Panc1 (cell line): ENCODE measurements around the gene ELP1. TPM values are rescaled to one million over a fixed set of nuclear protein-coding genes. Genes with fewer than 3 reads are reported as not detected.

ENCODE experiments used
- ATAC-seq: fragments of 200-7000 bp; cut with Tn5 transposase; 2 replicates; pipeline ENCODE4 v1.9.1; 2020; ENCODE audit warnings: mild to moderate bottlenecking, moderate library complexity
- BruUV-seq: library from RNA; stranded (reverse); fragments of 400-500 nt; replicated peaks from 2 replicates; lab custom pipeline; 2021; lab: Mats Ljungman, UMichigan
- CTCF ChIA-PET: fragments of 300-600 bp; sonication (Branson Sonifier 250); formaldehyde crosslinking; loops from one replicate; lab custom pipeline; 2022; ENCODE audit warnings: antibody characterized with exemption; lab: Charles Lee
- POLR2A ChIA-PET: fragments of 300-600 bp; sonication (Branson Sonifier 250); formaldehyde crosslinking; loops from one replicate; lab custom pipeline; 2022; ENCODE audit warnings: antibody characterized with exemption; lab: Charles Lee
- DNase-seq: peaks from one replicate; pipeline ENCODE4 v3.0.0-alpha.2; 2010; ENCODE audit warnings: low read depth, low spot score
- H3K27ac ChIP-seq: 2 replicates; pipeline ENCODE4 v1.5.1; 2011; ENCODE audit warnings: mild to moderate bottlenecking, low read length, inconsistent platforms
- H3K27me3 ChIP-seq: fragments of 200-500 bp; sonication (Bioruptor generic); 2 replicates; pipeline ENCODE4 v1.6.0; 2014; ENCODE audit warnings: low read length, inconsistent platforms; ENCODE audit not compliant: control insufficient read depth, insufficient read depth
- H3K36me3 ChIP-seq: fragments of 200-500 bp; sonication (Bioruptor generic); 2 replicates; pipeline ENCODE4 v1.5.1; 2014; ENCODE audit warnings: inconsistent platforms, mild to moderate bottlenecking, low read length, moderate library complexity; ENCODE audit not compliant: control insufficient read depth, insufficient read depth
- H3K4me1 ChIP-seq: 2 replicates; pipeline ENCODE4 v1.5.1; 2011; ENCODE audit warnings: inconsistent platforms, mild to moderate bottlenecking, low read length, moderate library complexity; ENCODE audit not compliant: control insufficient read depth, insufficient read depth
- H3K4me3 ChIP-seq, 2 experiments: 2 replicates each; pipeline ENCODE4 v1.5.1; 2011 to 2012; ENCODE audit warnings: low read depth in 2 of 2, low read length in 2 of 2, mild to moderate bottlenecking in 2 of 2, inconsistent platforms in 1 of 2, moderate library complexity in 1 of 2
- H3K9me3 ChIP-seq: fragments of 200-500 bp; sonication (Bioruptor generic); 2 replicates; pipeline ENCODE4 v1.5.1; 2014; ENCODE audit warnings: low read depth, mild to moderate bottlenecking, inconsistent platforms, low read length, moderate library complexity; ENCODE audit not compliant: control insufficient read depth, insufficient read depth
- POLR2AphosphoS5 ChIP-seq: IDR thresholded peaks from 2 replicates; pipeline ENCODE4 v1.6.1; 2012; ENCODE audit warnings: mild to moderate bottlenecking, low read depth, low read length, moderate library complexity
- SIN3A ChIP-seq: IDR thresholded peaks from 2 replicates; pipeline ENCODE4 v1.6.1; 2012; ENCODE audit warnings: low read depth, mild to moderate bottlenecking, low read length, moderate library complexity, borderline replicate concordance; ENCODE audit not compliant: insufficient read depth
- TCF7L2 ChIP-seq: IDR thresholded peaks from 2 replicates; pipeline ENCODE4 v1.6.1; 2011; ENCODE audit warnings: mild to moderate bottlenecking, low read depth, low read length, inconsistent platforms
- in situ Hi-C: cut with HindIII; loops from 2 replicates; pipeline ENCODE4 v1.10.0; 2016; ENCODE audit warnings: low sequenced_read_pairs, low pct_unique_long_range_greater_than_20kb
- intact Hi-C: fragments of 100-400 bp; cut with micrococcal nuclease; formaldehyde crosslinking; loops from one replicate; pipeline ENCODE4 v1.10.0; 2022; ENCODE audit not compliant: unreplicated experiment
- total RNA-seq: library from RNA; stranded (reverse); gene quantifications from one replicate; pipeline ENCODE4 v1.2.1, GENCODE V29; 2021; ENCODE audit not compliant: unreplicated experiment
- TF ChIP-seq, protein P1 (sequence below): fragments of 450-650 bp; IDR thresholded peaks from 2 replicates; pipeline ENCODE4 v1.5.1; 2017; ENCODE audit warnings: mild to moderate bottlenecking
- TF ChIP-seq, protein P2 (sequence below), 2 experiments: IDR thresholded peaks; 2 replicates each; pipeline ENCODE4 v1.6.1; 2011 to 2012; ENCODE audit warnings: low read depth in 2 of 2, control low read depth in 1 of 2, low read length in 1 of 2, mild to moderate bottlenecking in 1 of 2, moderate library complexity in 1 of 2; ENCODE audit not compliant: insufficient read depth in 1 of 2

Gene ELP1
- total RNA-seq, 1 experiment from 2014 or later, result 17.1 TPM

DNA sequence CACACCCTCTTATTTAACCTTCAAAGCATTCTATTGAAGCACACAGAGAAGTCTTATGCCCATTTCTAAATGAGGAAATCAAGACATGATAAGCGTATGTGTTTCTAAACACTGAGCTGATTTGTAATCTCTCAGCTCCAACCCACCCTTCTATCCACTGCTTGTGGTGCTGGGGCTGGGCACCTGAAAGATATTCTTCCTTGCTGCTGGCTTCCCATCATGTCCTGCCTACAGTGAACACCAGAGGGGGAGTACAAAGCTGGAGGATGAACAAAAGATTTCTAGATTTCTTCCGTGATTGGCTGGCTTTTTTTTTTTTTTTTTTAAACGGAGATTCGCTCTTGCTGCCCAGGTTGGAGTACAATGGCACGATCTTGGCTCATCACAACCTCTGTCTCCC is 57.5 kb downstream of the ELP1 start:
- no peak overlapping the region for H3K27ac ChIP-seq
- ChIA-PET POLR2A (no interaction called here), CTCF (no interaction called here)
- BruUV-seq, result no TSS peak
- H3K9me3 ChIP-seq, result no peaks in the 10 kb centered on the region
- peaks cover 13% of the 10 kb centered on the region; the same call in 1 of the 2 replicates for H3K36me3 ChIP-seq
- intact Hi-C loops (no loop called here), in situ Hi-C loops (no loop called here)
- H3K4me1 ChIP-seq, result no peaks in the 10 kb centered on the region
- no peak for TF ChIP-seq POLR2AphosphoS5
- TF ChIP-seq, protein P1, sequence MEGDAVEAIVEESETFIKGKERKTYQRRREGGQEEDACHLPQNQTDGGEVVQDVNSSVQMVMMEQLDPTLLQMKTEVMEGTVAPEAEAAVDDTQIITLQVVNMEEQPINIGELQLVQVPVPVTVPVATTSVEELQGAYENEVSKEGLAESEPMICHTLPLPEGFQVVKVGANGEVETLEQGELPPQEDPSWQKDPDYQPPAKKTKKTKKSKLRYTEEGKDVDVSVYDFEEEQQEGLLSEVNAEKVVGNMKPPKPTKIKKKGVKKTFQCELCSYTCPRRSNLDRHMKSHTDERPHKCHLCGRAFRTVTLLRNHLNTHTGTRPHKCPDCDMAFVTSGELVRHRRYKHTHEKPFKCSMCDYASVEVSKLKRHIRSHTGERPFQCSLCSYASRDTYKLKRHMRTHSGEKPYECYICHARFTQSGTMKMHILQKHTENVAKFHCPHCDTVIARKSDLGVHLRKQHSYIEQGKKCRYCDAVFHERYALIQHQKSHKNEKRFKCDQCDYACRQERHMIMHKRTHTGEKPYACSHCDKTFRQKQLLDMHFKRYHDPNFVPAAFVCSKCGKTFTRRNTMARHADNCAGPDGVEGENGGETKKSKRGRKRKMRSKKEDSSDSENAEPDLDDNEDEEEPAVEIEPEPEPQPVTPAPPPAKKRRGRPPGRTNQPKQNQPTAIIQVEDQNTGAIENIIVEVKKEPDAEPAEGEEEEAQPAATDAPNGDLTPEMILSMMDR, result no peak
- ATAC-seq (no peak), DNase-seq (no peak)
- no peaks in the 10 kb centered on the region for H3K27me3 ChIP-seq
- H3K4me3 ChIP-seq, result no peak overlapping the region

DNA sequence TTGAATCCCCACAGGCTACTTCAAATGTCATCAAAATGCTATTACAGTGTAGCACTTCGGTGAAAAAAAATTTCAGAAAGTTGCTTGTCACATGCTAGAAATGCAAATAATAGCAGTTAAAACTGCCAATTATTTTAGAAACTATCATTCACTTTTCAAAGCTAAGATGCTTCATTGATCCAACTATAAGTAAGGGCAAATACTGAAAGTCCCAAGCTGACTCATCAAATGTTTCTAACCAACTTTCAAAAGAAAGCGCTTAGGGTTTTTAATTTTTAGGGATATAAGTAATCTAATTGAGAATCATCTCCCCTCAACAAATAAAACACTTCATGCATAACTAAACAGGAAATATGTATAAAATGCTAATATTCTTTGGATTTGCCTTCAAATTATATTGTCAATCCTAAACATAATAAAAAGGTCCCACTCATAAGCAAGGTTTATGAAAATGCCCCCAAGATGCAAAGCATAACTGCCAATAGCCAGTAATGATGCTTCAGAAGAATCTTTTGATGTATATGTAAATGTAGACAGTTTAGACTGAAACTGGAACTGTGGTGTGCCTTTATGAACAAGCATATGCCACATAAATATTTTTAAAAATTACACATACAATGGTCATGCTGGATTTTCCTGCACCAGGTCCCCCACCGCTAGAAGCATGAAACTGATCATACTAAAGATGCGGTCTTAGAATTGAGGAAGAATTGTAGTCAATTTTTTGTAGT is 59.7 kb downstream of the ELP1 start:
- H3K27ac ChIP-seq, result no peak overlapping the region
- TF ChIP-seq POLR2AphosphoS5 (no peak), SIN3A (no peak), TCF7L2 (no peak)
- TF ChIP-seq, protein P2, sequence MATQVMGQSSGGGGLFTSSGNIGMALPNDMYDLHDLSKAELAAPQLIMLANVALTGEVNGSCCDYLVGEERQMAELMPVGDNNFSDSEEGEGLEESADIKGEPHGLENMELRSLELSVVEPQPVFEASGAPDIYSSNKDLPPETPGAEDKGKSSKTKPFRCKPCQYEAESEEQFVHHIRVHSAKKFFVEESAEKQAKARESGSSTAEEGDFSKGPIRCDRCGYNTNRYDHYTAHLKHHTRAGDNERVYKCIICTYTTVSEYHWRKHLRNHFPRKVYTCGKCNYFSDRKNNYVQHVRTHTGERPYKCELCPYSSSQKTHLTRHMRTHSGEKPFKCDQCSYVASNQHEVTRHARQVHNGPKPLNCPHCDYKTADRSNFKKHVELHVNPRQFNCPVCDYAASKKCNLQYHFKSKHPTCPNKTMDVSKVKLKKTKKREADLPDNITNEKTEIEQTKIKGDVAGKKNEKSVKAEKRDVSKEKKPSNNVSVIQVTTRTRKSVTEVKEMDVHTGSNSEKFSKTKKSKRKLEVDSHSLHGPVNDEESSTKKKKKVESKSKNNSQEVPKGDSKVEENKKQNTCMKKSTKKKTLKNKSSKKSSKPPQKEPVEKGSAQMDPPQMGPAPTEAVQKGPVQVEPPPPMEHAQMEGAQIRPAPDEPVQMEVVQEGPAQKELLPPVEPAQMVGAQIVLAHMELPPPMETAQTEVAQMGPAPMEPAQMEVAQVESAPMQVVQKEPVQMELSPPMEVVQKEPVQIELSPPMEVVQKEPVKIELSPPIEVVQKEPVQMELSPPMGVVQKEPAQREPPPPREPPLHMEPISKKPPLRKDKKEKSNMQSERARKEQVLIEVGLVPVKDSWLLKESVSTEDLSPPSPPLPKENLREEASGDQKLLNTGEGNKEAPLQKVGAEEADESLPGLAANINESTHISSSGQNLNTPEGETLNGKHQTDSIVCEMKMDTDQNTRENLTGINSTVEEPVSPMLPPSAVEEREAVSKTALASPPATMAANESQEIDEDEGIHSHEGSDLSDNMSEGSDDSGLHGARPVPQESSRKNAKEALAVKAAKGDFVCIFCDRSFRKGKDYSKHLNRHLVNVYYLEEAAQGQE (IDR thresholded peaks at IDR 0.05; ENCODE audit: insufficient read depth in 1 of 2, low read depth in 2 of 2, low read length in 1 of 2), result no peak
- TF ChIP-seq, protein P1, result no peak
- no peak overlapping the region for H3K4me3 ChIP-seq
- ChIA-PET CTCF (no interaction called here), POLR2A (no interaction called here)
- no peaks in the 10 kb centered on the region for H3K9me3 ChIP-seq
- no TSS peak for BruUV-seq
- intact Hi-C loops (no loop called here), in situ Hi-C loops (no loop called here)
- no peak for ATAC-seq
- no peak for DNase-seq
- peaks cover 9% of the 10 kb centered on the region; the same call in 1 of the 2 replicates for H3K36me3 ChIP-seq
- H3K27me3 ChIP-seq, result no peaks in the 10 kb centered on the region
- H3K4me1 ChIP-seq, result no peaks in the 10 kb centered on the region
